IMR-90 (cell line): ENCODE data around the gene TMEM41A. TPM values are rescaled to one million over a fixed set of nuclear protein-coding genes. Genes with fewer than 3 reads are reported as not detected.

Source experiments
- ATAC-seq: fragments of 200-7000 bp; cut with Tn5 transposase; 2 replicates; pipeline ENCODE4 v1.9.1; 2020; ENCODE audit warnings: low read depth, mild to moderate bottlenecking, moderate library complexity
- BruUV-seq: library from RNA; stranded (reverse); fragments of 400-500 nt; replicated peaks from 2 replicates; lab custom pipeline; 2021; lab: Mats Ljungman, UMichigan
- CTCF ChIA-PET: fragments of 300-600 bp; formaldehyde crosslinking; extraction: SDS; loops from one replicate; lab custom pipeline; 2021; ENCODE audit warnings: antibody characterized with exemption; lab: Yijun Ruan, JAX
- POLR2A ChIA-PET: fragments of 300-600 bp; sonication (Branson Sonifier 250); formaldehyde crosslinking; loops from one replicate; lab custom pipeline; 2022; ENCODE audit warnings: antibody characterized with exemption; ENCODE audit not compliant: unreplicated experiment; lab: Charles Lee
- DNase-seq: peaks from one replicate; pipeline ENCODE4 v3.0.0; 2013
- H2AFZ ChIP-seq: replicated peaks from 2 replicates; pipeline ENCODE3; 2013; ENCODE audit warnings: low read length, mild to moderate bottlenecking; ENCODE audit not compliant: poor library complexity
- H2AK5ac ChIP-seq: 2 replicates; pipeline ENCODE4 v1.6.1; 2013; ENCODE audit warnings: low read depth, low read length, inconsistent platforms
- H2AK9ac ChIP-seq: replicated peaks from 2 replicates; pipeline ENCODE3; 2013; ENCODE audit warnings: mild to moderate bottlenecking, low read depth, low read length, moderate library complexity; ENCODE audit not compliant: poor library complexity
- H2BK120ac ChIP-seq: 2 replicates; pipeline ENCODE4 v1.6.1; 2013; ENCODE audit warnings: low read depth, low read length, inconsistent platforms
- H2BK15ac ChIP-seq: 3 replicates; pipeline ENCODE4 v1.6.1; 2013; ENCODE audit warnings: low read depth, low read length, inconsistent platforms
- H2BK20ac ChIP-seq: 2 replicates; pipeline ENCODE4 v1.6.1; 2013; ENCODE audit warnings: low read depth, mild to moderate bottlenecking, inconsistent platforms, low read length, moderate library complexity
- H2BK5ac ChIP-seq: 2 replicates; pipeline ENCODE4 v1.6.1; 2013; ENCODE audit warnings: mild to moderate bottlenecking, low read depth, low read length, inconsistent platforms; ENCODE audit not compliant: poor library complexity, severe bottlenecking
- H3K14ac ChIP-seq: replicated peaks from 2 replicates; pipeline ENCODE4 v1.6.1; 2013; ENCODE audit warnings: low read depth, low read length, inconsistent platforms
- H3K18ac ChIP-seq: 2 replicates; pipeline ENCODE4 v1.6.1; 2013; ENCODE audit warnings: low read depth, low read length, control low read depth
- H3K23ac ChIP-seq: 2 replicates; pipeline ENCODE4 v1.6.1; 2013; ENCODE audit warnings: low read depth, low read length, inconsistent platforms
- H3K27ac ChIP-seq: 2 replicates; pipeline ENCODE4 v1.5.1; 2013; ENCODE audit warnings: mild to moderate bottlenecking, control low read depth, low read length; ENCODE audit not compliant: insufficient read depth
- H3K27me3 ChIP-seq: 2 replicates; pipeline ENCODE4 v1.6.1; 2013; ENCODE audit warnings: low read length; ENCODE audit not compliant: control insufficient read depth, insufficient read depth
- H3K36me3 ChIP-seq: 2 replicates; pipeline ENCODE4 v1.6.1; 2013; ENCODE audit warnings: low read length, mixed read lengths; ENCODE audit not compliant: control insufficient read depth, insufficient read depth
- H3K4ac ChIP-seq: 2 replicates; pipeline ENCODE4 v1.6.1; 2013; ENCODE audit warnings: low read depth, low read length, inconsistent platforms
- H3K4me1 ChIP-seq: 2 replicates; pipeline ENCODE4 v1.6.1; 2013; ENCODE audit warnings: low read length, mixed read lengths; ENCODE audit not compliant: control insufficient read depth, insufficient read depth
- H3K4me2 ChIP-seq: 2 replicates; pipeline ENCODE4 v1.6.1; 2013; ENCODE audit warnings: low read depth, mild to moderate bottlenecking, control low read depth, low read length, moderate library complexity
- H3K4me3 ChIP-seq: 2 replicates; pipeline ENCODE4 v1.5.1; 2013; ENCODE audit warnings: low read depth, mild to moderate bottlenecking, control low read depth, low read length, moderate library complexity; ENCODE audit not compliant: insufficient read depth
- H3K56ac ChIP-seq: 2 replicates; pipeline ENCODE4 v1.6.1; 2013; ENCODE audit warnings: low read length, inconsistent platforms; ENCODE audit not compliant: insufficient read depth; ENCODE audit errors: extremely low read depth
- H3K79me1 ChIP-seq, 2 experiments: 2 replicates each; pipeline ENCODE4 v1.6.1; 2013; ENCODE audit warnings: low read length in 2 of 2, inconsistent platforms in 1 of 2, low read depth in 1 of 2
- H3K9ac ChIP-seq: 2 replicates; pipeline ENCODE4 v1.6.1; 2013; ENCODE audit warnings: low read depth, low read length, control low read depth
- H3K9me1 ChIP-seq: 2 replicates; pipeline ENCODE4 v1.6.1; 2013; ENCODE audit warnings: low read length, inconsistent platforms; ENCODE audit not compliant: insufficient read depth
- H3K9me3 ChIP-seq: 2 replicates; pipeline ENCODE4 v1.6.1; 2013; ENCODE audit warnings: low read length; ENCODE audit not compliant: control insufficient read depth, insufficient read depth
- H4K20me1 ChIP-seq: 2 replicates; pipeline ENCODE4 v1.6.1; 2013; ENCODE audit warnings: low read length, inconsistent platforms; ENCODE audit not compliant: insufficient read depth
- H4K5ac ChIP-seq: 2 replicates; pipeline ENCODE4 v1.6.1; 2013; ENCODE audit warnings: mild to moderate bottlenecking, low read depth, low read length, control low read depth
- H4K8ac ChIP-seq, 2 experiments: 2 replicates each; pipeline ENCODE4 v1.6.1; 2013; ENCODE audit warnings: low read depth in 2 of 2, low read length in 2 of 2, control low read depth in 1 of 2, inconsistent platforms in 1 of 2
- H4K91ac ChIP-seq: 2 replicates; pipeline ENCODE4 v1.6.1; 2013; ENCODE audit warnings: low read depth, low read length, inconsistent platforms; ENCODE audit not compliant: insufficient read depth
- CHD1 ChIP-seq: IDR thresholded peaks from 2 replicates; pipeline ENCODE4 v1.6.1; 2012; ENCODE audit warnings: low read depth, low read length, improper control_type of control experiment
- MAZ ChIP-seq: IDR thresholded peaks from 2 replicates; pipeline ENCODE4 v1.6.1; 2012; ENCODE audit warnings: low read depth, mild to moderate bottlenecking, low read length, improper control_type of control experiment, moderate library complexity, borderline replicate concordance
- RAD21 ChIP-seq: IDR thresholded peaks from 2 replicates; pipeline ENCODE4 v1.6.1; 2012; ENCODE audit warnings: low read length, improper control_type of control experiment
- RCOR1 ChIP-seq: IDR thresholded peaks from 2 replicates; pipeline ENCODE4 v1.6.1; 2012; ENCODE audit warnings: mild to moderate bottlenecking, low read length, improper control_type of control experiment; ENCODE audit not compliant: insufficient replicate concordance
- SMC3 ChIP-seq: fragments of 150-350 bp; IDR thresholded peaks from 2 replicates; pipeline ENCODE4 v1.6.1; 2016; ENCODE audit warnings: low read depth, mild to moderate bottlenecking, antibody characterized with exemption, low read length, moderate library complexity
- WGBS, 2 experiments: methylation state at CpG; one replicate each; pipeline versions ENCODE4 v1.1.5 to v1.1.7; 2013; ENCODE audit warnings: missing lambda C conversion rate in 2 of 2; ENCODE audit not compliant: insufficient read length in 1 of 2; ENCODE audit errors: extremely low coverage in 2 of 2; 5-methylcytosine and 5-hydroxymethylcytosine counted together
- dilution Hi-C: fragments of 300-500 bp; cut with HindIII; formaldehyde crosslinking; loops from one replicate; pipeline ENCODE4 v1.14.3; 2018; ENCODE audit warnings: low sequenced_read_pairs; ENCODE audit not compliant: unreplicated experiment
- in situ Hi-C: fragments of 300-500 bp; cut with MboI; formaldehyde crosslinking; loops from 3 replicates; pipeline ENCODE4 v1.14.3; 2019; ENCODE audit warnings: low sequenced_read_pairs, inconsistent platforms, mixed read lengths
- intact Hi-C: fragments of 100-400 bp; cut with micrococcal nuclease; formaldehyde crosslinking; loops from 2 replicates; pipeline ENCODE4 v1.10.0; 2022
- polyA plus RNA-seq, 3 experiments: library from polyadenylated mRNA; depleted of rRNA; stranded (reverse); fragments of >200 nt; gene quantifications; 2 replicates each; pipeline ENCODE4 v1.2.3, GENCODE V29; 2012; ENCODE audit warnings: low replicate concordance in 1 of 3
- total RNA-seq: library from RNA; depleted of rRNA; stranded (reverse); fragments of >200 nt; gene quantifications from 2 replicates; pipeline ENCODE4 v1.2.3, GENCODE V29; 2012
- TF ChIP-seq, protein P1 (sequence below): conservative IDR thresholded peaks from 2 replicates; pipeline ENCODE4 v1.5.1; 2012; ENCODE audit warnings: mild to moderate bottlenecking, low read depth, low read length, improper control_type of control experiment

TMEM41A gene
- total and polyA plus RNA-seq, 2 of the 4 experiments (the other 2 are of a cell fraction) = 10.6 to 12.5 TPM

DNA sequence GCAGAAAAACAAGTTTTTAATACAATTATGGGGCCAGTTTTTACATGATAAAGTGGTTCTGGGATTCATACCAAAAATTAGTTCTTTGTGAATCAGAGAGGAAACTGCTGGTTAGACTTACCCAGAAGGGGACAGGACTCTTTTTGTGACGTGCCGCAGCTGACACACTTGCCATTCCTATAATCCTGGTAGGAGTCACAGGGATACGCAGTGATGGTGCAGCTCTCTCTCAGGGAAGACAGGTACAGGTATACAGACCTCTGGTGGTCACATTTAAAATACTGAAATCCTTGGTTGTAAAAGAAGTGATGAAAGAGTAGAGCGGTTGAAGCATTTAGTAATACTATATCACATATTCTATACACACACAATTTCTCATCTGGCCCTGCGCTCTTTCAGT is 20.2 kb upstream of the TMEM41A start:
- in situ Hi-C loops = no loop called here
- H4K5ac ChIP-seq = no peak overlapping the region
- H3K79me1 ChIP-seq = no peaks in the 10 kb centered on the region
- WGBS, 2 experiments = no CpG with 5 or more reads among the region's 5 CpGs
- H2BK5ac ChIP-seq = no peak overlapping the region
- no peaks in the 10 kb centered on the region for H3K9me1 ChIP-seq
- DNase-seq (no peak), ATAC-seq (no peak)
- no peak overlapping the region for H3K4me2 ChIP-seq
- ChIA-PET POLR2A (no interaction called here), CTCF (no interaction called here)
- no peak overlapping the region for H2BK20ac ChIP-seq
- H3K4me1 ChIP-seq = no peaks in the 10 kb centered on the region
- H2BK15ac ChIP-seq = no peak overlapping the region
- H2BK120ac ChIP-seq = no peak overlapping the region
- no peak overlapping the region for H3K18ac ChIP-seq
- H3K23ac ChIP-seq = no peak overlapping the region
- H2AK9ac ChIP-seq = no peak overlapping the region
- H3K36me3 ChIP-seq = no peaks in the 10 kb centered on the region
- no peaks in the 10 kb centered on the region for H3K9me3 ChIP-seq
- H3K27ac ChIP-seq = no peak overlapping the region
- dilution Hi-C loops = no loop called here
- no peak overlapping the region for H3K14ac ChIP-seq
- H3K9ac ChIP-seq = no peak overlapping the region
- intact Hi-C loops = no loop called here
- H2AK5ac ChIP-seq = no peak overlapping the region
- TF ChIP-seq CHD1 = no peak
- TF ChIP-seq MAZ = no peak
- TF ChIP-seq SMC3 = no peak
- no peak for TF ChIP-seq RAD21
- TF ChIP-seq, protein P1, sequence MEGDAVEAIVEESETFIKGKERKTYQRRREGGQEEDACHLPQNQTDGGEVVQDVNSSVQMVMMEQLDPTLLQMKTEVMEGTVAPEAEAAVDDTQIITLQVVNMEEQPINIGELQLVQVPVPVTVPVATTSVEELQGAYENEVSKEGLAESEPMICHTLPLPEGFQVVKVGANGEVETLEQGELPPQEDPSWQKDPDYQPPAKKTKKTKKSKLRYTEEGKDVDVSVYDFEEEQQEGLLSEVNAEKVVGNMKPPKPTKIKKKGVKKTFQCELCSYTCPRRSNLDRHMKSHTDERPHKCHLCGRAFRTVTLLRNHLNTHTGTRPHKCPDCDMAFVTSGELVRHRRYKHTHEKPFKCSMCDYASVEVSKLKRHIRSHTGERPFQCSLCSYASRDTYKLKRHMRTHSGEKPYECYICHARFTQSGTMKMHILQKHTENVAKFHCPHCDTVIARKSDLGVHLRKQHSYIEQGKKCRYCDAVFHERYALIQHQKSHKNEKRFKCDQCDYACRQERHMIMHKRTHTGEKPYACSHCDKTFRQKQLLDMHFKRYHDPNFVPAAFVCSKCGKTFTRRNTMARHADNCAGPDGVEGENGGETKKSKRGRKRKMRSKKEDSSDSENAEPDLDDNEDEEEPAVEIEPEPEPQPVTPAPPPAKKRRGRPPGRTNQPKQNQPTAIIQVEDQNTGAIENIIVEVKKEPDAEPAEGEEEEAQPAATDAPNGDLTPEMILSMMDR = no peak
- no peak for TF ChIP-seq RCOR1
- H3K4me3 ChIP-seq = no peak overlapping the region
- no peak overlapping the region for H2AFZ ChIP-seq
- no peak overlapping the region for H4K91ac ChIP-seq
- H3K4ac ChIP-seq = no peak overlapping the region
- H3K56ac ChIP-seq = no peak overlapping the region
- no peaks in the 10 kb centered on the region for H4K20me1 ChIP-seq
- peaks cover 18% of the 10 kb centered on the region for H3K27me3 ChIP-seq
- BruUV-seq = no TSS peak
- no peak overlapping the region for H4K8ac ChIP-seq
